HepG2 (cell line): ENCODE measurements around the gene GLDC. TPM values are rescaled to one million over a fixed set of nuclear protein-coding genes. Genes with fewer than 3 reads are reported as not detected.
A peak's percentile ranks its signal among the peaks of the same experiment; 100 is the strongest.

Experiments
- CBFB ChIP-seq: sonication (generic); formaldehyde crosslinking; IDR thresholded peaks from 2 replicates; pipeline ENCODE4 v1.4.0; 2020; ENCODE audit warnings: missing genetic modification reagents
- CCAR2 ChIP-seq: fragments of 200-400 bp; formaldehyde crosslinking; optimal IDR thresholded peaks from 2 replicates; pipeline ENCODE3; 2018; ENCODE audit warnings: low read depth, mild to moderate bottlenecking, low read length, moderate library complexity
- EP300 ChIP-seq, 3 experiments: sonication (generic) in 1 of 3; formaldehyde crosslinking in 1 of 3; IDR thresholded peaks; 2 replicates each; pipeline versions ENCODE4 v1.5.1 to v1.6.1; 2011 to 2020; ENCODE audit warnings: low read depth in 2 of 3, low read length in 2 of 3, borderline replicate concordance in 1 of 3, improper control_type of control experiment in 1 of 3, mild to moderate bottlenecking in 1 of 3, missing genetic modification reagents in 1 of 3, moderate library complexity in 1 of 3
- FOXA1 ChIP-seq, 2 experiments: fragments of 450-650 bp in 1 of 2; sonication (generic) in 1 of 2; formaldehyde crosslinking in 1 of 2; IDR thresholded peaks; 2 replicates each; pipeline versions ENCODE4 v1.4.0 to v1.6.1; 2016 to 2020; ENCODE audit warnings: missing genetic modification reagents in 1 of 2
- GATA4 ChIP-seq: sonication (generic); IDR thresholded peaks from 2 replicates; pipeline ENCODE4 v1.6.1; 2016; ENCODE audit warnings: antibody characterized with exemption, low read depth, borderline replicate concordance
- HHEX ChIP-seq: IDR thresholded peaks from 2 replicates; pipeline ENCODE4 v1.6.1; 2016; ENCODE audit warnings: control low read depth
- HOXD1 ChIP-seq: sonication (generic); formaldehyde crosslinking; IDR thresholded peaks from 2 replicates; pipeline ENCODE4 v1.5.0; 2020; ENCODE audit warnings: missing genetic modification reagents
- JUN ChIP-seq: sonication (generic); formaldehyde crosslinking; IDR thresholded peaks from 2 replicates; pipeline ENCODE4 v1.4.0; 2020; ENCODE audit warnings: mild to moderate bottlenecking, missing genetic modification reagents
- KLF9 ChIP-seq: IDR thresholded peaks from 2 replicates; pipeline ENCODE4 v1.6.1; 2016; ENCODE audit warnings: low read depth
- KMT2A ChIP-seq: sonication (generic); formaldehyde crosslinking; IDR thresholded peaks from 2 replicates; pipeline ENCODE4 v1.4.0; 2020; ENCODE audit warnings: missing genetic modification reagents
- MED1 ChIP-seq: sonication (generic); formaldehyde crosslinking; IDR thresholded peaks from 2 replicates; pipeline ENCODE4 v1.4.0; 2020; ENCODE audit warnings: missing genetic modification reagents
- NR2C2 ChIP-seq: sonication (generic); formaldehyde crosslinking; IDR thresholded peaks from 2 replicates; pipeline ENCODE4 v1.4.0; 2020; ENCODE audit warnings: missing genetic modification reagents, mild to moderate bottlenecking, moderate library complexity, borderline replicate concordance
- PLRG1 ChIP-seq: fragments of 450-650 bp; conservative IDR thresholded peaks from 2 replicates; pipeline ENCODE4 v1.6.1; 2016
- RBM39 ChIP-seq: fragments of 200-400 bp; formaldehyde crosslinking; IDR thresholded peaks from one replicate; pipeline ENCODE4 v1.6.1; 2018; ENCODE audit warnings: antibody characterized with exemption, mild to moderate bottlenecking, low read depth, low read length; ENCODE audit not compliant: poor library complexity, severe bottlenecking
- SAP130 ChIP-seq: IDR thresholded peaks from 2 replicates; pipeline ENCODE4 v1.6.1; 2016; ENCODE audit warnings: low read depth
- TMF1 ChIP-seq: sonication (generic); formaldehyde crosslinking; IDR thresholded peaks from 2 replicates; pipeline ENCODE4 v1.8.1; 2022; ENCODE audit warnings: low read depth, missing genetic modification reagents
- XRCC5 ChIP-seq: fragments of 200-400 bp; formaldehyde crosslinking; optimal IDR thresholded peaks from 2 replicates; pipeline ENCODE3; 2017; ENCODE audit warnings: mild to moderate bottlenecking, low read length
- ZNF160 ChIP-seq: sonication (generic); formaldehyde crosslinking; IDR thresholded peaks from 2 replicates; pipeline ENCODE4 v1.8.0; 2022; ENCODE audit warnings: mild to moderate bottlenecking, inconsistent platforms, missing genetic modification reagents
- ZNF331 ChIP-seq: sonication (generic); formaldehyde crosslinking; IDR thresholded peaks from 2 replicates; pipeline ENCODE4 v1.4.0; 2020; ENCODE audit warnings: missing genetic modification reagents
- ZNF333 ChIP-seq: sonication (generic); formaldehyde crosslinking; IDR thresholded peaks from 2 replicates; pipeline ENCODE4 v1.4.0; 2020; ENCODE audit warnings: mild to moderate bottlenecking, missing genetic modification reagents, borderline replicate concordance
- ZNF484 ChIP-seq: sonication (generic); formaldehyde crosslinking; IDR thresholded peaks from 2 replicates; pipeline ENCODE4 v1.5.1; 2020; ENCODE audit warnings: mild to moderate bottlenecking, low read depth, missing genetic modification reagents, borderline replicate concordance
- ZNF607 ChIP-seq: sonication (generic); formaldehyde crosslinking; IDR thresholded peaks from 2 replicates; pipeline ENCODE4 v1.5.1; 2020; ENCODE audit warnings: missing genetic modification reagents, mild to moderate bottlenecking, borderline replicate concordance
- ZNF619 ChIP-seq: sonication (generic); formaldehyde crosslinking; IDR thresholded peaks from 2 replicates; pipeline ENCODE4 v1.4.0; 2020; ENCODE audit warnings: mild to moderate bottlenecking, missing genetic modification reagents
- ZNF883 ChIP-seq: sonication (generic); formaldehyde crosslinking; IDR thresholded peaks from 2 replicates; pipeline ENCODE4 v1.5.1; 2020; ENCODE audit warnings: mild to moderate bottlenecking, missing genetic modification reagents; ENCODE audit errors: not compliant biosample characterization
- polyA plus RNA-seq, 8 experiments: library from polyadenylated mRNA; depleted of rRNA in 3 of 8; stranded (reverse) in 7 of 8; unstranded in 1 of 8; fragments of >200 nt; fragmentation: Illumina TruSeq in 4 of 8; extraction: Trizol in 4 of 8; gene quantifications; 2 replicates each; pipeline versions ENCODE4 v1.2.1 to v1.2.3, GENCODE V29; 2011 to 2016; ENCODE audit warnings: low read depth in 4 of 8, missing spikeins in 1 of 8, mixed read lengths in 1 of 8; ENCODE audit not compliant: insufficient read depth in 1 of 8
- total RNA-seq, 5 experiments: library from RNA; depleted of rRNA; stranded (reverse); fragments of >200 nt; fragmentation: Illumina TruSeq; extraction: Trizol; gene quantifications; 2 replicates each; pipeline ENCODE4 v1.2.3, GENCODE V29; 2016; ENCODE audit warnings: low read depth in 1 of 5
- TF ChIP-seq, protein P1 (sequence below): sonication (generic); formaldehyde crosslinking; IDR thresholded peaks from 2 replicates; pipeline ENCODE4 v1.4.0; 2020; ENCODE audit warnings: mild to moderate bottlenecking, missing genetic modification reagents
- TF ChIP-seq, protein P2 (sequence below): sonication (generic); formaldehyde crosslinking; IDR thresholded peaks from 2 replicates; pipeline ENCODE4 v1.4.0; 2020; ENCODE audit warnings: mild to moderate bottlenecking, missing genetic modification reagents
- TF ChIP-seq, protein P3 (sequence below): sonication (generic); formaldehyde crosslinking; IDR thresholded peaks from 2 replicates; pipeline ENCODE4 v1.4.0; 2020; ENCODE audit warnings: missing genetic modification reagents, borderline replicate concordance

GLDC gene
- total and polyA plus RNA-seq, 2 of the 13 experiments (the other 11 are each of a cell fraction or from before 2014, with no cell fraction given) = 59.3 to 115 TPM

DNA sequence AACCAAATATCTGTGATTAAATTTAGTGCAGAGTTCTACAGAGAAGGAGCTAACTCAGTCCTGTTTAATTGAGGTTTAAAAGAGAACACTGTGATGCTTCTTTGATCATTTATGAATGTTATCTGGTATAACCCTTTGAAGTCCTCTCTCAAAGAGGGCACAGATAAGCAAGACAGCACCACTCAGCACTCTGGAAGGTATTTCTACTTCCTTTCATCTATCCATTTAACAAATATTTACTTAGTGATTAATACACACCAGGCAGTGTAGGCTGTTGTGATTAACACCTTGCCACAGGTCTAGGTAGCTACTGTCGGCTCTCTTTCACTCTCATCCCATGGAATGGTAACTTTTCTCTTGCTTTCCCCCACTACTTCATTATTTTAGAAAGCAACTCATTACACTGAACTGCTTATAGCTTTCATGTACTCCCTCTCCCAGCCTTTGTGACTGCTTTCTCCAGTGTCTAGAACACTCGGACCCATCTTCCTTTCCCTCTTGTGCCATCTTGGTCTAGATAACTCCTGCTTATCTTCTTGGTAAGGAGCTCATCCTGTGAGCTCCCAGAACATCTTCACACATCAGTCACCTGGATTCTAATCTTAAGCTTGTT, 54.7 kb downstream of the GLDC start (continued):
- no peak for TF ChIP-seq KMT2A (CRISPR knock-in tag)
- TF ChIP-seq ZNF607 (CRISPR knock-in tag) = peak; percentile 69; the same call in 1 of the 2 replicates
- no peak for TF ChIP-seq KLF9
- peak; percentile 92 for TF ChIP-seq SAP130 (CRISPR knock-in tag)
- TF ChIP-seq MED1 = peak; percentile 83
- no peak for TF ChIP-seq ZNF160 (CRISPR knock-in tag)
- TF ChIP-seq EP300 (IDR thresholded peaks at IDR 0.05; ENCODE audit: low read depth in 2 of 2, low read length in 2 of 2) = peak; percentile 90 to 98; a peak in 3 of 4 replicates
- peak; percentile 96 for TF ChIP-seq EP300 (CRISPR knock-in tag; IDR thresholded peaks at IDR 0.05; ENCODE audit: borderline replicate concordance)
- TF ChIP-seq XRCC5 = no peak
- TF ChIP-seq TMF1 = no peak
- 0 out of 2 replicates have a peak, but pooled peaks have one; percentile 62 for TF ChIP-seq CBFB (CRISPR knock-in tag)
- TF ChIP-seq NR2C2 (CRISPR knock-in tag) = peak; percentile 23; the same call in 1 of the 2 replicates
- no peak for TF ChIP-seq ZNF883
- peak; percentile 95 for TF ChIP-seq HHEX (CRISPR knock-in tag)
- TF ChIP-seq CCAR2 = no peak
- no peak for TF ChIP-seq HOXD1 (CRISPR knock-in tag)
- TF ChIP-seq FOXA1 (IDR thresholded peaks at IDR 0.05) = peak; percentile 88
- peak; percentile 95 for TF ChIP-seq FOXA1 (CRISPR knock-in tag; IDR thresholded peaks at IDR 0.05)
- no peak for TF ChIP-seq RBM39
- TF ChIP-seq ZNF619 (CRISPR knock-in tag) = no peak
- no peak for TF ChIP-seq PLRG1
- TF ChIP-seq ZNF331 (CRISPR knock-in tag) = peak; percentile 47; the same call in 1 of the 2 replicates
- no peak for TF ChIP-seq ZNF333
- TF ChIP-seq JUN (CRISPR knock-in tag) = peak; percentile 76
- TF ChIP-seq, protein P1, sequence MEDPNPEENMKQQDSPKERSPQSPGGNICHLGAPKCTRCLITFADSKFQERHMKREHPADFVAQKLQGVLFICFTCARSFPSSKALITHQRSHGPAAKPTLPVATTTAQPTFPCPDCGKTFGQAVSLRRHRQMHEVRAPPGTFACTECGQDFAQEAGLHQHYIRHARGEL (CRISPR knock-in tag) = no peak
- TF ChIP-seq, protein P2, sequence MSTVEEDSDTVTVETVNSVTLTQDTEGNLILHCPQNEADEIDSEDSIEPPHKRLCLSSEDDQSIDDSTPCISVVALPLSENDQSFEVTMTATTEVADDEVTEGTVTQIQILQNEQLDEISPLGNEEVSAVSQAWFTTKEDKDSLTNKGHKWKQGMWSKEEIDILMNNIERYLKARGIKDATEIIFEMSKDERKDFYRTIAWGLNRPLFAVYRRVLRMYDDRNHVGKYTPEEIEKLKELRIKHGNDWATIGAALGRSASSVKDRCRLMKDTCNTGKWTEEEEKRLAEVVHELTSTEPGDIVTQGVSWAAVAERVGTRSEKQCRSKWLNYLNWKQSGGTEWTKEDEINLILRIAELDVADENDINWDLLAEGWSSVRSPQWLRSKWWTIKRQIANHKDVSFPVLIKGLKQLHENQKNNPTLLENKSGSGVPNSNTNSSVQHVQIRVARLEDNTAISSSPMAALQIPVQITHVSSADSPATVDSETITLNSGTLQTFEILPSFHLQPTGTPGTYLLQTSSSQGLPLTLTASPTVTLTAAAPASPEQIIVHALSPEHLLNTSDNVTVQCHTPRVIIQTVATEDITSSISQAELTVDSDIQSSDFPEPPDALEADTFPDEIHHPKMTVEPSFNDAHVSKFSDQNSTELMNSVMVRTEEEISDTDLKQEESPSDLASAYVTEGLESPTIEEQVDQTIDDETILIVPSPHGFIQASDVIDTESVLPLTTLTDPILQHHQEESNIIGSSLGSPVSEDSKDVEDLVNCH (CRISPR knock-in tag) = no peak
- peak; percentile 100 for TF ChIP-seq GATA4
- no peak for TF ChIP-seq ZNF484
- TF ChIP-seq, protein P3, sequence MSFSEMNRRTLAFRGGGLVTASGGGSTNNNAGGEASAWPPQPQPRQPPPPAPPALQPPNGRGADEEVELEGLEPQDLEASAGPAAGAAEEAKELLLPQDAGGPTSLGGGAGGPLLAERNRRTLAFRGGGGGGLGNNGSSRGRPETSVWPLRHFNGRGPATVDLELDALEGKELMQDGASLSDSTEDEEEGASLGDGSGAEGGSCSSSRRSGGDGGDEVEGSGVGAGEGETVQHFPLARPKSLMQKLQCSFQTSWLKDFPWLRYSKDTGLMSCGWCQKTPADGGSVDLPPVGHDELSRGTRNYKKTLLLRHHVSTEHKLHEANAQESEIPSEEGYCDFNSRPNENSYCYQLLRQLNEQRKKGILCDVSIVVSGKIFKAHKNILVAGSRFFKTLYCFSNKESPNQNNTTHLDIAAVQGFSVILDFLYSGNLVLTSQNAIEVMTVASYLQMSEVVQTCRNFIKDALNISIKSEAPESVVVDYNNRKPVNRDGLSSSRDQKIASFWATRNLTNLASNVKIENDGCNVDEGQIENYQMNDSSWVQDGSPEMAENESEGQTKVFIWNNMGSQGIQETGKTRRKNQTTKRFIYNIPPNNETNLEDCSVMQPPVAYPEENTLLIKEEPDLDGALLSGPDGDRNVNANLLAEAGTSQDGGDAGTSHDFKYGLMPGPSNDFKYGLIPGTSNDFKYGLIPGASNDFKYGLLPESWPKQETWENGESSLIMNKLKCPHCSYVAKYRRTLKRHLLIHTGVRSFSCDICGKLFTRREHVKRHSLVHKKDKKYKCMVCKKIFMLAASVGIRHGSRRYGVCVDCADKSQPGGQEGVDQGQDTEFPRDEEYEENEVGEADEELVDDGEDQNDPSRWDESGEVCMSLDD = no peak
